Esophagus squamous epithelium (tissue), 4 donors: Measurements from ENCODE around the gene STAMBP.

ENCODE experiments used
- POLR2A ChIP-seq, 4 donors: fragments of 450-650 bp; IDR thresholded peaks; one replicate each; pipeline ENCODE4 v1.6.1; 2017; ENCODE audit warnings: antibody characterized with exemption in 4 of 4, mild to moderate bottlenecking in 4 of 4, moderate library complexity in 3 of 4
- TF ChIP-seq, protein P1 (sequence below), 6 experiments: fragments of 450-650 bp in 4 of 6; fragments of 200-600 bp in 2 of 6; sonication (generic) in 2 of 6; IDR thresholded peaks; one replicate each; pipeline ENCODE4 v1.5.1; 2016 to 2019; ENCODE audit warnings: antibody characterized with exemption in 6 of 6, mild to moderate bottlenecking in 4 of 6, moderate library complexity in 4 of 6

DNA sequence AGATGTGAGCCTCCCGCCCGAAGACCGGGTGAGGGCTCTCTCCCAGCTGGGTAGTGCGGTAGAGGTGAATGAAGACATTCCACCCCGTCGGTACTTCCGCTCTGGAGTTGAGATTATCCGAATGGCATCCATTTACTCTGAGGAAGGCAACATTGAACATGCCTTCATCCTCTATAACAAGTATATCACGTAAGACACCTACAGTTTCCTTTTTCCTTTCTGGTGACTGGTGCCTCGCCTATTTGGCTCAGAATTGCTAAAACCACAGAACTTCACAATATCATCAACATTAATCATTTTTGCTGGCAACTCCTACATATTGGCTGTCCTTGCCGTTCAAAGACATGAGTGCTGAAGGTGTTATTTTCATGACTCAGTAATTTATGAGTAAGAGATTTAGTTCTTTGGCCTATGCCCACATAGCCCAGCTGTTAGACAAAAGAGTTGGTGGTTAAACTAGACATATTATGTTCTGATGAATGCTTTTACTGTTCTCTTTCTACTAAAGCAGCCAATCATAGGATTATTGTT lies 2.2 kb downstream of the STAMBP start:
- TF ChIP-seq, protein P1, sequence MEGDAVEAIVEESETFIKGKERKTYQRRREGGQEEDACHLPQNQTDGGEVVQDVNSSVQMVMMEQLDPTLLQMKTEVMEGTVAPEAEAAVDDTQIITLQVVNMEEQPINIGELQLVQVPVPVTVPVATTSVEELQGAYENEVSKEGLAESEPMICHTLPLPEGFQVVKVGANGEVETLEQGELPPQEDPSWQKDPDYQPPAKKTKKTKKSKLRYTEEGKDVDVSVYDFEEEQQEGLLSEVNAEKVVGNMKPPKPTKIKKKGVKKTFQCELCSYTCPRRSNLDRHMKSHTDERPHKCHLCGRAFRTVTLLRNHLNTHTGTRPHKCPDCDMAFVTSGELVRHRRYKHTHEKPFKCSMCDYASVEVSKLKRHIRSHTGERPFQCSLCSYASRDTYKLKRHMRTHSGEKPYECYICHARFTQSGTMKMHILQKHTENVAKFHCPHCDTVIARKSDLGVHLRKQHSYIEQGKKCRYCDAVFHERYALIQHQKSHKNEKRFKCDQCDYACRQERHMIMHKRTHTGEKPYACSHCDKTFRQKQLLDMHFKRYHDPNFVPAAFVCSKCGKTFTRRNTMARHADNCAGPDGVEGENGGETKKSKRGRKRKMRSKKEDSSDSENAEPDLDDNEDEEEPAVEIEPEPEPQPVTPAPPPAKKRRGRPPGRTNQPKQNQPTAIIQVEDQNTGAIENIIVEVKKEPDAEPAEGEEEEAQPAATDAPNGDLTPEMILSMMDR (IDR thresholded peaks at IDR 0.05) = no peak
- no peak for TF ChIP-seq POLR2A (IDR thresholded peaks at IDR 0.05)
